NCI-H2227 (cell line): ENCODE results near the gene TRIM56.
"Not testable (repeated sequence)": the region's sequence is repeated elsewhere in the genome, so short reads cannot be mapped to it uniquely, and the experiment has no call there.

Experiments used
- DNase-seq: peaks from one replicate; lab custom pipeline; 2025; ENCODE audit not compliant: unreplicated experiment; lab: John Stamatoyannopoulos, UW

TRIM56 gene

DNA sequence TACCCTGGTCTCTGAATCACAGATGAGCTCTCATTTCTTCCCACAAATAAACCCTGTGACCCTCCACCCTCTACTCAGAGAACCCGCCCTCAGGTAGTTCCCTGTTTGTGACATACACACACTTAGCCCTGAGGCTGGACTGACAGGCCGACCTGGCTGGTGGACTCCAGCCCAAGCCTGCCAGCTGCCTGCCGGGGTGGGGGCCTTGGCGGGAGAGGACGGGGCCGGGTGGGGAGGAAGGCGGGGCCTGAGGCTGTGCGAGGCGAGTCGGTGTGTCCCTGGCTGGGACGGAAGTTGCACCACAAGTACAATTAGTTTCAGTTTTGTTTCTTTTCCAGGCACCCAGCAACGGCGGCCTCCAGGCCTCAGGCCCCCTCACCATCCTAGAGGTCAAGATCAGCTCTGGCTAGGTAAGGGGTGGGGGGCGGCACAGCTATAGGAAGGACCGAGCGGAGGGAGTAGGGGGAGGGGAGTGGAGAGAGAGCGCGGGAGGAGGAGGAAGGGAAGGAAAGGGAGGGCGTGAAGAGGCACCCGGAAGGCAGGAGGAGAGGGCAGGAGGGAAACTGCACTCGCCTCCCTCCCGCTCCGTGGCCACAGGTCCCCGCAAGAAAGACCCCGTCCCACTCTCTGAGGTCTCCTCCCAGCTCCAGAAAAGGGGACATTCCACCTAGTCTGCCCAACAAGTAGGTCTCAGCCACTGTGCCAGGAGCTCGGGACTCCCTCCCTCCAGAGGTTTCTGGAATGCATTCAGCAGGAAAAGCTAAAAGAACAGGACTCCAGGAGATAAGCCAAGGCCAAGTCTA, at the start of gene TRIM56:
TSS of gene TRIM56 (plus strand) at position 320 of the 803 bp plus-strand sequence. CDS start 1,832 bp downstream, outside the sequence.
- DNase-seq: peak; percentile 72

DNA sequence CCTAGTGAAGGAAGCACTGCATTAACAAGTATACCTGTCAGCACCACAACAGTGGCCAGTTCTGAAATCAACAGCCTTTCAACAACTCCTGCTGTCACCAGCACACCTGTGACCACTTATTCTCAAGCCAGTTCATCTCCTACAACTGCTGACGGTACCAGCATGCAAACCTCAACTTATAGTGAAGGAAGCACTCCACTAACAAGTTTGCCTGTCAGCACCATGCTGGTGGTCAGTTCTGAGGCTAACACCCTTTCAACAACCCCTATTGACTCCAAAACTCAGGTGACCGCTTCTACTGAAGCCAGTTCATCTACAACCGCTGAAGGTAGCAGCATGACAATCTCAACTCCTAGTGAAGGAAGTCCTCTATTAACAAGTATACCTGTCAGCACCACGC, 49.3 kb upstream of the TRIM56 start:
- DNase-seq: no peak

- not testable (repeated sequence) for DNase-seq
Measured at GRCh38 chr7:101041283-101041682, 44.0 kb upstream of the TRIM56 start.

- DNase-seq: no peak
Measured at GRCh38 chr7:101058355-101058754, 26.9 kb upstream of the TRIM56 start.

GRCh38 chr7:101059620-101059942, 25.7 kb upstream of the TRIM56 start:
- no peak for DNase-seq

DNA sequence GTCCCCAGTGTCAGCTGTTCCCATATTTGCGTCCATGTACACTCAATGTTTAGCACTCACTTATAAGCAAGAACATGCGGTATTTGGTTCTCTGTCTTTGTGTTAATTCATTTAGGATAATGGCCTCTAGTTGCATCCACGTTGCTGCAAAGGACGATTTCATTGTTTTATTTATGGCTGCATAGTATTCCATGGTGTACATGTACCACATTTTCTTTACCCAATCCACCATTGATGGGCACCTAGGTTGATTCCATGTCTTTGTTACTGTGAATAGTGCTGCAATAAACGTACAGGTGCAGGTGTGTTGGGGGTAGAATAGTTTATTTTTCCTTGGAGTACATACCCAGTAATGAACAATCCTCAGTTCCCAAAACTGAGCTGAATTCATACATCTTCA, 24.3 kb upstream of the TRIM56 start:
- no peak for DNase-seq

- DNase-seq: not testable (repeated sequence)
Measured at GRCh38 chr7:101064176-101064550, 21.1 kb upstream of the TRIM56 start.

GRCh38 chr7:101065162-101065561, 20.1 kb upstream of the TRIM56 start:
- DNase-seq: not testable (repeated sequence)

- peak; percentile 45 for DNase-seq
Measured at GRCh38 chr7:101066141-101066832, 19.0 kb upstream of the TRIM56 start.

DNA sequence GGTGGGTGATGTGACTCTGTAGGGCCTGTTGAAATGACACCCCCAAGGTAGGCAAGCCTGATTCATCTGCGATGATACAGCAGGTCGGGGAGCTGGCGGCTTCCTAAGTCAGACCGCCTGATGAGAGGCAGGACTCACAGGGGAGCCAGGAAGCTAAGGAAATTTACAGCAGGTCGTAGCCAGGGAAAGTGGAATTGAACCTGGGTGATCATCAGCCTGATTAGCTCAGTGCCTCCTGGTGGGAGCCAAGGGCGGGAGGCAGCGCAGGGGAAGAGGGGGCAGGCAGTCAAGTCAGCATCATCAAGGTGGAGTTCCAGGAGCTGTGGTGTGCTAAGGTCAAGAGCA, 18.5 kb upstream of the TRIM56 start:
- peak; percentile 45 for DNase-seq

DNA sequence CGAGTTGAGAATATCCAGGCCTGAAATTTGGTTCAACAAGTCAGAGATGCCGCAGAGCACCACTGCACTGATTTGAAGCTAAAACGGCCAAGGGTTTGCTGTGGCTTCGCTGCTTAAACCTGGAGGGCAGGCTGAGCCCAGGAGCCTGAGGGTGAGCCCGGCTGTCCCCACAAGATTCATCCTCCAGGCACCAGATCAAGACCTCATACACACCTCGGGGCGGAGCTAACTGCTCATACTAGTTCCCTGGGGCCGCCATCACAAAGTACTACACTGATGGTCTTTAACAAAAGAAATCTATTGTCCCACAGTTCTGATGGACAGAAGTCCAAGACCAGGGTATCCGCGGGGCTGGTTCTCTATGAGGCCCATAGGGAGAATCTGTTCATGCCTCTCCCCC, 16.9 kb upstream of the TRIM56 start:
- no peak for DNase-seq

DNA sequence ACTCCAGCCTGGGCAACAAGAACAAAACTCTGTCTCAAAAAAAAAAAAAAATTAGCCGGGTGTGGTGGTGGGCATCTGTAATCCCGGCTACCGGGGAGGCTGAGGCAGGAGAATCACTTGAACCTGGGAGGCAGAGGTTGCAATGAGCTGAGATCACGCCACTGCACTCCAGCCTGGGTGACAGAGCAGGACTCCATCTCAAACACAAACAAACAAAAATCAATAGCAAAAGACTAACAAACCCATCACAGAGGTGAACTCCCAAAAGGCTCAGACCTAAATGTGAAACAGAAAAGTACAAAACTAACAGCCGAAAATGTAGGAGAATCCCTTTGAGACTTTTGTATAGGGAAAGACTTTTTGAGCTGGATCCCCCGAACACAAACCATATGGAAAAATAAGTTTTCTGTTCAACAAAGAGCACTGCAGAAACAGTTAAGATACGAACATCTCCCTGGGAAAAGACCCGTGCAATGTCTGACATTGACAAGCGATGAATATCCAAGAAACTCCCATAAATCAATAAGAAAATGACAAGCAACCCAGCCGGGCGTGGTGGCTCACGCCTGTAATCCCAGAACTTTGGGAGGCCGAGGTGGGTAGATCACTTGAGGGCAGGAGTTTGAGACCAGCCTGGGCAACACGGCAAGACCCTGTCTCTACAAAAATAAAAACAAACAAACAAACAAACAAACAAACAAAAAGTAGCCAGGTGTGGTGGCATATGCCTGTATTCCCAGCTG, 13.7 kb upstream of the TRIM56 start:
- not testable (repeated sequence) for DNase-seq

GRCh38 chr7:101075646-101076045, 9.6 kb upstream of the TRIM56 start:
- no peak for DNase-seq

DNA sequence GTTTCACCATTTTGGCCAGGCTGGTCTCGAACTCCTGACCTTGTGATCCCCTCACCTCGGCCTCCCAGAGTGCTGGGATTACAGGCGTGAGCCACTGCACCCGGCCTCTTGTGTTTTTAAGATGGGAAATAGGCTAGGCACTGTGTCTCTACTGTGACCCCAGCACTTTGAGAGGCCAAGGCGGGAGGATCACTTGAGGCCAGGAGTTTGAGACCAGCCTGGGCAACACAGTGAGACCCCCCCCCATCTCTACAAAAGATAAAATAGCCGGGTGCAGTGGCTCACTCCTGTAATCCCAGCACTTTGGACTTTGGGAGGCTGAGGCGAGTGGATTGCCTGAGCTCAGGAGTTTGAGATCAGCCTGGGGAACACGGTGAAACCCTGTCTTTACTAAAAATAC, 9.1 kb upstream of the TRIM56 start:
- DNase-seq: not testable (repeated sequence)

GRCh38 chr7:101077303-101078086, 7.8 kb upstream of the TRIM56 start:
- DNase-seq: peak; percentile 90

- DNase-seq: no peak
Measured at GRCh38 chr7:101081432-101081831, 3.8 kb upstream of the TRIM56 start.

DNA sequence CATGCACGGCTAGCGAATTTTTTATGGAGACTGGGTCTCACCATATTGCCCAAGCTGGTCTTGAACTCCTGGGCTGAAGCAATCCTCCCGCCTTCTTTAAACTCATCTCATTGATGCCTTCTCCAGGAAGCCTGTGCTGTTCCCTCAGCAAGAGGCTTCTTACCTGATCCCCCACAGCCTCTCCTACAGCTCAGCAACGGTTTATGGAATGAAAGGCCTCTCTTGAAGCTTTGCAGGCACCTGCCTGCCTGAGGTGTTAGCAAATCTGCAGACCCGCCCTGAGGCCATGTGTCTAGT, 468 bp upstream of the TRIM56 start:
- DNase-seq: no peak

- no peak for DNase-seq
Measured at GRCh38 chr7:101087334-101088068, 2.2 kb downstream of the TRIM56 start.

DNA sequence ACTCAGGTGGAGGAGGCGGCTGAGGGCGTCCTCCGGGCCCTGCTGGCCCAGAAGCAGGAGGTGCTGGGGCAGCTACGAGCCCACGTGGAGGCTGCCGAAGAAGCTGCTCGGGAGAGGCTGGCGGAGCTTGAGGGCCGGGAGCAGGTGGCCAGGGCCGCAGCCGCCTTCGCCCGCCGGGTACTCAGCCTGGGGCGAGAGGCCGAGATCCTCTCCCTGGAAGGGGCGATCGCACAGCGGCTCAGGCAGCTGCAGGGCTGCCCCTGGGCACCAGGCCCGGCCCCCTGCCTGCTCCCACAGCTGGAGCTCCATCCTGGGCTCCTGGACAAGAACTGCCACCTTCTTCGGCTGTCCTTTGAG, 2.8 kb downstream of the TRIM56 start:
- no peak for DNase-seq

DNA sequence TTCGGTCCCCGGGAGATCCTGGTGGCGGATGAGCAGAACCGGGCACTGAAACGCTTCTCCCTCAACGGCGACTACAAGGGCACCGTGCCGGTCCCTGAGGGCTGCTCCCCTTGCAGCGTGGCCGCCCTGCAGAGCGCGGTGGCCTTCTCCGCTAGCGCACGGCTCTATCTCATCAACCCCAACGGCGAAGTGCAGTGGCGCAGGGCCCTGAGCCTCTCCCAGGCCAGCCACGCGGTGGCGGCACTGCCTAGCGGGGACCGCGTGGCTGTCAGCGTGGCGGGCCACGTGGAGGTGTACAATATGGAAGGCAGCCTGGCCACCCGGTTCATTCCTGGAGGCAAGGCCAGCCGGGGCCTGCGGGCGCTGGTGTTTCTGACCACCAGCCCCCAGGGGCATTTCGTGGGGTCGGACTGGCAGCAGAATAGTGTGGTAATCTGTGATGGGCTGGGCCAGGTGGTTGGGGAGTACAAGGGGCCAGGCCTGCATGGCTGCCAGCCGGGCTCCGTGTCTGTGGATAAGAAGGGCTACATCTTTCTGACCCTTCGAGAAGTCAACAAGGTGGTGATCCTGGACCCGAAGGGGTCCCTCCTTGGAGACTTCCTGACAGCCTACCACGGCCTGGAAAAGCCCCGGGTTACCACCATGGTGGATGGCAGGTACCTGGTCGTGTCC, 3.7 kb downstream of the TRIM56 start:
- DNase-seq: no peak
